GM12878 (cell line): Measurements from ENCODE around the gene CAMTA1. TPM values are rescaled to one million over a fixed set of nuclear protein-coding genes. Genes with fewer than 3 reads are reported as not detected.

ENCODE experiments used
- BCL11A ChIP-seq: IDR thresholded peaks from 2 replicates; pipeline ENCODE4 v1.6.1; 2011; ENCODE audit warnings: low read depth, low read length
- EGR1 ChIP-seq, 2 experiments: IDR thresholded peaks; 1 replicate in 1 of 2; 2 replicates in 1 of 2; pipeline ENCODE4 v1.6.1; 2011 to 2012; ENCODE audit warnings: low read depth in 2 of 2, low read length in 2 of 2, borderline replicate concordance in 1 of 2, mild to moderate bottlenecking in 1 of 2, moderate library complexity in 1 of 2
- NFIC ChIP-seq: IDR thresholded peaks from 2 replicates; pipeline ENCODE4 v1.6.1; 2012; ENCODE audit warnings: low read depth, mild to moderate bottlenecking, inconsistent platforms, low read length, moderate library complexity
- SMARCA5 ChIP-seq: fragments of 450-650 bp; IDR thresholded peaks from 2 replicates; pipeline ENCODE4 v1.6.1; 2017; ENCODE audit warnings: mild to moderate bottlenecking
- TAF1 ChIP-seq: IDR thresholded peaks from 2 replicates; pipeline ENCODE4 v1.6.1; 2011; ENCODE audit warnings: mild to moderate bottlenecking, low read depth, low read length, borderline replicate concordance
- ZBED1 ChIP-seq: IDR thresholded peaks from 2 replicates; pipeline ENCODE4 v1.6.1; 2016; ENCODE audit warnings: borderline replicate concordance
- ZNF274 ChIP-seq: IDR thresholded peaks from one replicate; pipeline ENCODE4 v1.8.0; 2011; ENCODE audit not compliant: insufficient read length, insufficient read depth
- polyA plus RNA-seq, 11 experiments: library from polyadenylated mRNA; depleted of rRNA in 4 of 11; unstranded in 6 of 11; stranded (reverse) in 5 of 11; fragments of >200 nt; fragmentation: Nextera tagmentation in 4 of 11; fragmentation: Illumina TruSeq in 1 of 11; extraction: Ambion mirVana in 4 of 11; extraction: Trizol in 1 of 11; gene quantifications; 1 replicate in 1 of 11; 2 replicates in 10 of 11; pipeline versions ENCODE4 v1.2.1 to v1.2.3, GENCODE V29; 2011 to 2016; ENCODE audit warnings: inconsistent platforms in 2 of 11, missing spikeins in 2 of 11, low read depth in 1 of 11
- total RNA-seq, 4 experiments: library from RNA; depleted of rRNA in 3 of 4; stranded (reverse); fragments of >200 nt in 3 of 4; fragmentation: Illumina TruSeq in 1 of 4; extraction: Trizol in 1 of 4; gene quantifications; 2 replicates each; pipeline versions ENCODE4 v1.2.1 to v1.2.3, GENCODE V29; 2013 to 2021
- TF ChIP-seq, protein P1 (sequence below): fragments of 450-650 bp; IDR thresholded peaks from 2 replicates; pipeline ENCODE4 v1.6.1; 2017; ENCODE audit warnings: antibody characterized with exemption, mild to moderate bottlenecking, moderate library complexity
- TF ChIP-seq, protein P2 (sequence below): fragments of 450-650 bp; IDR thresholded peaks from 2 replicates; pipeline ENCODE4 v1.6.1; 2017; ENCODE audit warnings: mild to moderate bottlenecking, low read depth, inconsistent platforms; ENCODE audit not compliant: poor library complexity, severe bottlenecking
- TF ChIP-seq, protein P3 (sequence below): fragments of 450-650 bp; IDR thresholded peaks from 2 replicates; pipeline ENCODE4 v1.6.1; 2018; ENCODE audit warnings: borderline replicate concordance, mild to moderate bottlenecking; ENCODE audit not compliant: partially characterized antibody
- TF ChIP-seq, protein P4 (sequence below): IDR thresholded peaks from 2 replicates; pipeline ENCODE4 v1.6.1; 2012; ENCODE audit warnings: mild to moderate bottlenecking, low read depth, low read length
- TF ChIP-seq, protein P5 (sequence below): IDR thresholded peaks from 2 replicates; pipeline ENCODE4 v1.6.1; 2011; ENCODE audit warnings: low read depth, mild to moderate bottlenecking, low read length, moderate library complexity, borderline replicate concordance; ENCODE audit errors: extremely low read depth

Gene CAMTA1
- total and polyA plus RNA-seq, 10 of the 15 experiments (the other 5 are each of a cell fraction or from before 2014, with no cell fraction given): 37.7 to 148 (median 76.4) TPM

DNA sequence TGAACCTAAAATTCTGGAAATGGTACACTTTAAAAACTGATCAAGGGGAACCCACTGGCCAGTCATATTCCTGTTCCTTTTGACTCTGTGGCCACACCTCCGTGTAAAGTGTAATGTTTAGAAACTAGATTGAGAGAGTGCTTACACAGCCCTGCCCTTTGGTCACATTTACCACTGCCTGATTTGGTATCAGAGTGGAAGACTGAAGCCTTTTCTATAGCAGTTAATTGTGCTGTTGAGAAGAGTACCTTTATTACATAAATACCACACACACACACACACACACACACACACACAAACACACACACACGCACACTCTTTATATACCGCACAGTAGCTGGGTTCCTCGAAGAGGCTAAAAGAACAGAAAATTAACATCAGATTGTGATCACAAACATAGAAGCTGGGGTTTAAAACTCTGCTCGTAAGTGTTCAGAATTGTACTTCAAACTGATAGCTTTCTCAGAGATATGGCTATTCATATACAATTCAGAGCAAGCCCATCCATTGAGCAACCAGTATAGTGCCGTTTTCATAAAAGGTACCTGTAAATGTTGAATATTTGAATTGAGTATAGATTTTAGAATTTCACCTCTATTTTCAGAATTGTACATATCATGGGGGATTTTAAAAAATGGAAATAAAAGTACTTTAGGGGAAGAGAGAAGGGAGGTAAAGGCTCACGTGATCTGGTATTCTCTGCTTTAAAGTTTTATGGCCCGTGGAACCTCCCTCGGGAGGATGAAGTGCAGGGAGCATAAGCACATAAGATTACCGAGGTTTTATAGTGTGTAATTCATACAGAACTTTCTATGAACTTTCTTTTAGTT lies 37.5 kb downstream of the CAMTA1 start (continued):
- TF ChIP-seq TAF1 (no peak), NFIC (no peak), BCL11A (peak; percentile 69), ZBED1 (no peak), SMARCA5 (0 out of 2 replicates have a peak, but pooled peaks have one; percentile 47), ZNF274 (no peak), EGR1 (IDR thresholded peaks at IDR 0.05; ENCODE audit: borderline replicate concordance in 1 of 2, low read depth in 2 of 2, low read length in 2 of 2) (no peak)
- TF ChIP-seq, protein P1, sequence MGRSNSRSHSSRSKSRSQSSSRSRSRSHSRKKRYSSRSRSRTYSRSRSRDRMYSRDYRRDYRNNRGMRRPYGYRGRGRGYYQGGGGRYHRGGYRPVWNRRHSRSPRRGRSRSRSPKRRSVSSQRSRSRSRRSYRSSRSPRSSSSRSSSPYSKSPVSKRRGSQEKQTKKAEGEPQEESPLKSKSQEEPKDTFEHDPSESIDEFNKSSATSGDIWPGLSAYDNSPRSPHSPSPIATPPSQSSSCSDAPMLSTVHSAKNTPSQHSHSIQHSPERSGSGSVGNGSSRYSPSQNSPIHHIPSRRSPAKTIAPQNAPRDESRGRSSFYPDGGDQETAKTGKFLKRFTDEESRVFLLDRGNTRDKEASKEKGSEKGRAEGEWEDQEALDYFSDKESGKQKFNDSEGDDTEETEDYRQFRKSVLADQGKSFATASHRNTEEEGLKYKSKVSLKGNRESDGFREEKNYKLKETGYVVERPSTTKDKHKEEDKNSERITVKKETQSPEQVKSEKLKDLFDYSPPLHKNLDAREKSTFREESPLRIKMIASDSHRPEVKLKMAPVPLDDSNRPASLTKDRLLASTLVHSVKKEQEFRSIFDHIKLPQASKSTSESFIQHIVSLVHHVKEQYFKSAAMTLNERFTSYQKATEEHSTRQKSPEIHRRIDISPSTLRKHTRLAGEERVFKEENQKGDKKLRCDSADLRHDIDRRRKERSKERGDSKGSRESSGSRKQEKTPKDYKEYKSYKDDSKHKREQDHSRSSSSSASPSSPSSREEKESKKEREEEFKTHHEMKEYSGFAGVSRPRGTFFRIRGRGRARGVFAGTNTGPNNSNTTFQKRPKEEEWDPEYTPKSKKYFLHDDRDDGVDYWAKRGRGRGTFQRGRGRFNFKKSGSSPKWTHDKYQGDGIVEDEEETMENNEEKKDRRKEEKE: no peak
- TF ChIP-seq, protein P2, sequence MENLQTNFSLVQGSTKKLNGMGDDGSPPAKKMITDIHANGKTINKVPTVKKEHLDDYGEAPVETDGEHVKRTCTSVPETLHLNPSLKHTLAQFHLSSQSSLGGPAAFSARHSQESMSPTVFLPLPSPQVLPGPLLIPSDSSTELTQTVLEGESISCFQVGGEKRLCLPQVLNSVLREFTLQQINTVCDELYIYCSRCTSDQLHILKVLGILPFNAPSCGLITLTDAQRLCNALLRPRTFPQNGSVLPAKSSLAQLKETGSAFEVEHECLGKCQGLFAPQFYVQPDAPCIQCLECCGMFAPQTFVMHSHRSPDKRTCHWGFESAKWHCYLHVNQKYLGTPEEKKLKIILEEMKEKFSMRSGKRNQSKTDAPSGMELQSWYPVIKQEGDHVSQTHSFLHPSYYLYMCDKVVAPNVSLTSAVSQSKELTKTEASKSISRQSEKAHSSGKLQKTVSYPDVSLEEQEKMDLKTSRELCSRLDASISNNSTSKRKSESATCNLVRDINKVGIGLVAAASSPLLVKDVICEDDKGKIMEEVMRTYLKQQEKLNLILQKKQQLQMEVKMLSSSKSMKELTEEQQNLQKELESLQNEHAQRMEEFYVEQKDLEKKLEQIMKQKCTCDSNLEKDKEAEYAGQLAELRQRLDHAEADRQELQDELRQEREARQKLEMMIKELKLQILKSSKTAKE: no peak
- TF ChIP-seq, protein P3, sequence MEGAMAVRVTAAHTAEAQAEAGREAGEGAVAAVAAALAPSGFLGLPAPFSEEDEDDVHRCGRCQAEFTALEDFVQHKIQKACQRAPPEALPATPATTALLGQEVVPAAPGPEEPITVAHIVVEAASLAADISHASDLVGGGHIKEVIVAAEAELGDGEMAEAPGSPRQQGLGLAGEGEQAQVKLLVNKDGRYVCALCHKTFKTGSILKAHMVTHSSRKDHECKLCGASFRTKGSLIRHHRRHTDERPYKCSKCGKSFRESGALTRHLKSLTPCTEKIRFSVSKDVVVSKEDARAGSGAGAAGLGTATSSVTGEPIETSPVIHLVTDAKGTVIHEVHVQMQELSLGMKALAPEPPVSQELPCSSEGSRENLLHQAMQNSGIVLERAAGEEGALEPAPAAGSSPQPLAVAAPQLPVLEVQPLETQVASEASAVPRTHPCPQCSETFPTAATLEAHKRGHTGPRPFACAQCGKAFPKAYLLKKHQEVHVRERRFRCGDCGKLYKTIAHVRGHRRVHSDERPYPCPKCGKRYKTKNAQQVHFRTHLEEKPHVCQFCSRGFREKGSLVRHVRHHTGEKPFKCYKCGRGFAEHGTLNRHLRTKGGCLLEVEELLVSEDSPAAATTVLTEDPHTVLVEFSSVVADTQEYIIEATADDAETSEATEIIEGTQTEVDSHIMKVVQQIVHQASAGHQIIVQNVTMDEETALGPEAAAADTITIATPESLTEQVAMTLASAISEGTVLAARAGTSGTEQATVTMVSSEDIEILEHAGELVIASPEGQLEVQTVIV: no peak
- TF ChIP-seq, protein P4, sequence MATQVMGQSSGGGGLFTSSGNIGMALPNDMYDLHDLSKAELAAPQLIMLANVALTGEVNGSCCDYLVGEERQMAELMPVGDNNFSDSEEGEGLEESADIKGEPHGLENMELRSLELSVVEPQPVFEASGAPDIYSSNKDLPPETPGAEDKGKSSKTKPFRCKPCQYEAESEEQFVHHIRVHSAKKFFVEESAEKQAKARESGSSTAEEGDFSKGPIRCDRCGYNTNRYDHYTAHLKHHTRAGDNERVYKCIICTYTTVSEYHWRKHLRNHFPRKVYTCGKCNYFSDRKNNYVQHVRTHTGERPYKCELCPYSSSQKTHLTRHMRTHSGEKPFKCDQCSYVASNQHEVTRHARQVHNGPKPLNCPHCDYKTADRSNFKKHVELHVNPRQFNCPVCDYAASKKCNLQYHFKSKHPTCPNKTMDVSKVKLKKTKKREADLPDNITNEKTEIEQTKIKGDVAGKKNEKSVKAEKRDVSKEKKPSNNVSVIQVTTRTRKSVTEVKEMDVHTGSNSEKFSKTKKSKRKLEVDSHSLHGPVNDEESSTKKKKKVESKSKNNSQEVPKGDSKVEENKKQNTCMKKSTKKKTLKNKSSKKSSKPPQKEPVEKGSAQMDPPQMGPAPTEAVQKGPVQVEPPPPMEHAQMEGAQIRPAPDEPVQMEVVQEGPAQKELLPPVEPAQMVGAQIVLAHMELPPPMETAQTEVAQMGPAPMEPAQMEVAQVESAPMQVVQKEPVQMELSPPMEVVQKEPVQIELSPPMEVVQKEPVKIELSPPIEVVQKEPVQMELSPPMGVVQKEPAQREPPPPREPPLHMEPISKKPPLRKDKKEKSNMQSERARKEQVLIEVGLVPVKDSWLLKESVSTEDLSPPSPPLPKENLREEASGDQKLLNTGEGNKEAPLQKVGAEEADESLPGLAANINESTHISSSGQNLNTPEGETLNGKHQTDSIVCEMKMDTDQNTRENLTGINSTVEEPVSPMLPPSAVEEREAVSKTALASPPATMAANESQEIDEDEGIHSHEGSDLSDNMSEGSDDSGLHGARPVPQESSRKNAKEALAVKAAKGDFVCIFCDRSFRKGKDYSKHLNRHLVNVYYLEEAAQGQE: no peak
- TF ChIP-seq, protein P5, sequence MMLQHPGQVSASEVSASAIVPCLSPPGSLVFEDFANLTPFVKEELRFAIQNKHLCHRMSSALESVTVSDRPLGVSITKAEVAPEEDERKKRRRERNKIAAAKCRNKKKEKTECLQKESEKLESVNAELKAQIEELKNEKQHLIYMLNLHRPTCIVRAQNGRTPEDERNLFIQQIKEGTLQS: no peak
